ENCODE results near the gene GUCD1. TPM values are rescaled to one million over a fixed set of nuclear protein-coding genes. Genes with fewer than 3 reads are reported as not detected.

The GUCD1 gene
- total and polyA plus RNA-seq, 9 of the 15 experiments (the other 6 are each of a cell fraction or from before 2014, with no cell fraction given), result 31.5 to 67.8 (median 50.3) TPM

- Histone ChIP-seq H3K27ac (ENCODE audit: extremely low read depth, low read depth, low read length) (no peak overlapping the region), H3K36me3 (ENCODE audit: control insufficient read depth, insufficient read depth, low read length) (no peaks in the 10 kb centered on the region), H3K4me2 (ENCODE audit: insufficient read depth, low read length) (no peak overlapping the region), H3K4me1 (replicated peaks in 1 of 2; ENCODE audit: control insufficient read depth in 2 of 2, insufficient read depth in 2 of 2, low read length in 2 of 2) (peaks cover 0 to 17% of the 10 kb centered on the region in 2 experiments; a peak in 1 of 5 replicates), H4K20me1 (replicated peaks; ENCODE audit: control insufficient read depth, insufficient read depth, low read length) (no peaks in the 10 kb centered on the region), H3K4me3 (no peak overlapping the region), H3K27me3 (ENCODE audit: control insufficient read depth in 2 of 2, insufficient read depth in 2 of 2, low read length in 2 of 2) (no peaks in the 10 kb centered on the region), H3K9me1 (ENCODE audit: control insufficient read depth, insufficient read depth, low read length) (no peaks in the 10 kb centered on the region), H3K79me2 (ENCODE audit: control insufficient read depth, insufficient read depth, low read length) (no peaks in the 10 kb centered on the region), H3K9ac (ENCODE audit: insufficient read depth in 1 of 2, low read depth in 2 of 2, low read length in 2 of 2) (no peak overlapping the region; a peak in 1 of 4 replicates), H3K9me3 (replicated peaks; ENCODE audit: control insufficient read depth, insufficient read depth, low read depth, low read length) (no peaks in the 10 kb centered on the region), H2AFZ (ENCODE audit: low read depth, low read length) (no peak overlapping the region)
- intact Hi-C loops (cut with micrococcal nuclease) (no loop called here), in situ Hi-C loops (cut with MboI) (no loop called here)
- TF ChIP-seq FIP1L1 (IDR thresholded peaks at IDR 0.05; ENCODE audit: low read depth, low read length, poor library complexity, severe bottlenecking) (no peak), ZKSCAN3 (CRISPR knock-in tag; IDR thresholded peaks at IDR 0.05) (no peak), DPF2 (IDR thresholded peaks at IDR 0.05) (no peak), ZNF512 (tag; IDR thresholded peaks at IDR 0.05) (no peak), ZNF830 (CRISPR knock-in tag; IDR thresholded peaks at IDR 0.05) (no peak), KAT2B (IDR thresholded peaks at IDR 0.05; ENCODE audit: low read depth, low read length) (no peak), HMG20A (CRISPR knock-in tag; conservative IDR thresholded peaks at IDR 0.05) (no peak), HMBOX1 (IDR thresholded peaks at IDR 0.05) (no peak), ZZZ3 (IDR thresholded peaks at IDR 0.05) (no peak), RAD51 (IDR thresholded peaks at IDR 0.05; ENCODE audit: borderline replicate concordance, low read depth) (no peak), ZHX1 (conservative IDR thresholded peaks at IDR 0.05; ENCODE audit: low read length) (no peak), DNMT1 (IDR thresholded peaks at IDR 0.05) (no peak)
- FAIRE-seq (no peak), DNase-seq (ENCODE audit: extremely low read depth in 1 of 4, low spot score in 3 of 4) (no peak), ATAC-seq (no peak)
- 92% methylated on average over 3 of the region's 5 CpGs for WGBS (ENCODE audit: insufficient coverage, low coverage, missing lambda C conversion rate)
- CTCF ChIA-PET (ENCODE audit: low intra/inter-chr PET ratio), result no interaction called here
- BruUV-seq (replicated peaks), result no TSS peak
- POLR2A ChIA-PET, result interaction anchor here (0.7 to 1.7 kb wide), 2 partner anchors 12 to 28 kb away, joined by 3 to 10 read pairs; partner anchors contain the start of gene SNRPD3
Measured at GRCh38 chr22:24584166-24584790, 29.3 kb upstream of the GUCD1 start.
